ENCODE results near the gene SH3TC1. TPM values are rescaled to one million over a fixed set of nuclear protein-coding genes. Genes with fewer than 3 reads are reported as not detected.

Gene SH3TC1
- 2.0 and 2.3 TPM in 2 replicates for total RNA-seq

DNA sequence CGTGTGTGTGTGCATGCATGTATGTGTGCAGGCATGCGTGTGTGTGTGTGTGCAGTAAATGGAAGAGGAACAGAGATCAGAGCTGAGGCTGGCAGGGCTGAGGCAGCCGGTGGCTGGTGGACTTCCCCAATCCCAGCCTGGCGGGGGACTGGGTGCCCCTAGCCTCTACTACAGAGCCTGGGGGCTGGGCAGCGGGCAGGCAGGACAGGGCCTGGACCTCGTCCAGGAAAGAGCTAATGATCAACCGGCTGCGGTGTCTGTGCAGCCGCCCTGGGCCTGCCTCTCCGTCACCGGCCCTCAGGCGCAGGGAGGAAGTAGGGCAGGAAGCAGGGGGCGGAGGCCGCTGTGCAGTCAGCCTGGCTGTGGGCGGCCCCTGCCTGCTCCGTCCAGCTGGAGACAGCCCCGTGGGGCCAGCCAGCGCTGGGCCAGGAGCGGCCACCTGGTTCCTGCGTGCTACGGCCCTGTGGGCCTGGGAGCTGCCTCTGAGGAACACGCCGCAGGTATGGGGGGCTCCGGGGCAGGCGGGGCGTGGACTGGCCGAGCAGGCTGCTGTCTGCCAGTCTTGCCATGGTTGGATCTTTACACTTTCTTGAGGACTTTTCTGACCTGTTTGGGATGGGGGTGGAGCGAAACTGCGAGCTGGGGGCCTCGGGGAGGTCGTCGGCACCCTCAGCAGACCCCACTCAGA is at the start of gene SH3TC1:
SH3TC1 (plus strand) TSS at position 385 of the 688 bp plus-strand sequence. CDS start 5,905 bp downstream, outside the sequence.

DNA sequence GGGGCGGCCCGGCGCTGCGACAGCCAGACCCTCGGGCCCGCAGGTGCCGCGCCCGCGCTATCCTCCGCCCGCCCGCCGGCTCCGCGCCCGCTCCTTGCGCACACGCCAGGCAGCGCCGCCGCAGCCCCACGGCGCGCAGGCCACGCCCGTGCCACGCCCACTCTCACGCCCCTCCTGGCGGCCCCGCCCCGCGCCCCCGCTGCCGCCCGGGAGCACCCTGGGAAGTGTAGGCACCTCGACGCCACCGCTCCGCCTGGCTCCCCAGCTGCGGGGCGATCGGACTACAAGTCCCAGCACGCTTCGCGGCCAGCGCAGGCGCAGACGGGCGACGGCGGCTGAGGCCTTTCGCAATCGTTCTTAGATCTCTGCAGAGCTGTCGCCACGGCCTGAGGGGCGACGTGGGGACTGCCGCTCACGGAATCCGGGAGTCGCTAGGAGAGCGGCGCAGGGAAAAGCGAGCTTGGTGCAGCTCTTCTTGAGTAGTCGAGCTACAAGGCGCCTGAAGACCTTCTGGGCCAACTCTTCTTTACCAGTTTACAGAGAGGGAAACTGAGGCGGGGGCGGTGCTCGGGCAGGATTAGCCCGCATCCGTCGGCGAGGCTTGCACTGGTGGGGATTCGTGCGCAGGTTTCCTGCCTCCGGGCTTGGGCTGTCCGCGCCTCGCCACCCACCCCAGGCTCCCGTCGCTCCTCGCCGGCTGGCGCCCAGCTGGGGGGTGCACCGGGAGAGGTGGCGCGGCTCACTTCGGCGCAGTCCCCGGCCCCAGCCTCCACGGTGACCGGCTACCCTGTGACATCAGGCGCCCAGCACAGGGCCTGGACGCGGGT is 40.2 kb upstream of the SH3TC1 start, which contains the start of gene ABLIM2:
ABLIM2 (minus strand) TSS at position 104 of the 827 bp plus-strand sequence. CDS start 124 bp downstream, outside the sequence.

DNA sequence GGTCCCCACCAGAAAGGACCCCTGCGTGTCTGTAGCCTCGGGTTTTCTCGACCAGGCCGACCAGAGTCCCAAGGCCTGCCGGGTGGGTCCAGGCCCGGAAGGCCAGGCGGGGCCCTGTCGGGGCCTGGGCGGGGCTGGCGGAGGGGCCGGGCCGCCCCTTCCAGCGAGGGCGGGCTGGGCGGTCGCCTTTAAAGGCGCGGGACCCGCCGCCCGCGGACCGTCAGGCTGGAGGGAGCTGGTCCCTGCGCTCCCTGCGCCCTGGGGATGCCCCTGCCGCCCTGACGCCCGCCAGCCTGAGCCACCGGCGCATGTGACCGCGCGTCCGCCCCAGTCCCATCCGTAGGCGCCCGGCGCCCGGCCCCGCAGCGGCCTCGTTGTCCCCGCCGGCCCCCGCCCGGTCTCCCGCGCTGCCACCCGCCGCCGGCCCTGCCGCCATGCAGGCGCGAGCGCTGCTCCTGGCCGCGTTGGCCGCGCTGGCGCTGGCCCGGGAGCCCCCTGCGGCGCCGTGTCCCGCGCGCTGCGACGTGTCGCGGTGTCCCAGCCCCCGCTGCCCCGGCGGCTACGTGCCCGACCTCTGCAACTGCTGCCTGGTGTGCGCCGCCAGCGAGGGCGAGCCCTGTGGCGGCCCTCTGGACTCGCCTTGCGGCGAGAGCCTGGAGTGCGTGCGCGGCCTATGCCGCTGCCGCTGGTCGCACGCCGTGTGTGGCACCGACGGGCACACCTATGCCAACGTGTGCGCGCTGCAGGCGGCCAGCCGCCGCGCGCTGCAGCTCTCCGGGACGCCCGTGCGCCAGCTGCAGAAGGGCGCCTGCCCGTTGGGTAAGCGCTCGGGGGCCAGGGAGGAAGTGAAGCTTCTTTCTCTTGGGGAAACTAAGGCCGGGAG is 70.7 kb downstream of the SH3TC1 start, which contains the start of gene HTRA3:
HTRA3 (plus strand) TSS at position 220 of the 883 bp plus-strand sequence; CDS start at position 435, 215 bp downstream.

Other genes starting within 250 kb of the SH3TC1 start
- 0.25 TPM in 1 of 2 replicates, not detected in the other for gene ABLIM2, start 40.5 kb upstream of the SH3TC1 start, total RNA-seq
- gene HTRA3, start 70.5 kb downstream of the SH3TC1 start, total RNA-seq = 0.37 and 0.55 TPM in 2 replicates
- 29.3 and 30.1 TPM in 2 replicates for gene ACOX3, start 241.4 kb downstream of the SH3TC1 start, total RNA-seq
- gene TRMT44, start 241.5 kb downstream of the SH3TC1 start, total RNA-seq = 16.7 and 17.7 TPM in 2 replicates

Data from uterine smooth muscle cell (primary cell).